ENCODE measurements around the gene EFCAB8. TPM values are rescaled to one million over a fixed set of nuclear protein-coding genes. Genes with fewer than 3 reads are reported as not detected.

The EFCAB8 gene
- total RNA-seq, 1 donor from 2014 or later, result 0.41 TPM

GRCh38 chr20:32898729-32899128 is 40.0 kb downstream of the EFCAB8 start:
- Histone ChIP-seq H3K27me3 (ENCODE audit: insufficient read depth, low read length) (no peaks in the 10 kb centered on the region), H3K9me3 (ENCODE audit: insufficient read depth, low read depth, low read length) (no peaks in the 10 kb centered on the region), H2AFZ (ENCODE audit: low read depth, low read length) (no peak overlapping the region), H4K20me1 (ENCODE audit: insufficient read depth, low read length) (no peaks in the 10 kb centered on the region), H3K36me3 (ENCODE audit: insufficient read depth, low read length) (no peaks in the 10 kb centered on the region), H3K9ac (ENCODE audit: low read length) (no peak overlapping the region), H3K4me1 (ENCODE audit: insufficient read depth, low read length) (peaks cover 3% of the 10 kb centered on the region), H3K4me2 (ENCODE audit: low read length) (no peak overlapping the region), H3K4me3 (ENCODE audit: insufficient read depth, low read depth, low read length) (no peak overlapping the region), H3K27ac (ENCODE audit: low read depth, low read length) (no peak overlapping the region), H3K79me2 (ENCODE audit: insufficient read depth, low read length) (no peaks in the 10 kb centered on the region)
- Mint-ChIP-seq H3K27me3 (ENCODE audit: low read depth, unreplicated experiment) (peaks cover 17% of the 10 kb centered on the region), H3K4me3 (ENCODE audit: unreplicated experiment) (no peak overlapping the region), H3K36me3 (ENCODE audit: low read depth, unreplicated experiment) (peaks cover 3% of the 10 kb centered on the region), H3K4me1 (ENCODE audit: low read depth, unreplicated experiment) (peaks cover 5% of the 10 kb centered on the region), H3K27ac (ENCODE audit: unreplicated experiment) (no peak overlapping the region), H3K9me3 (ENCODE audit: unreplicated experiment) (no peaks in the 10 kb centered on the region)
- TF ChIP-seq CTCF (IDR thresholded peaks at IDR 0.05; ENCODE audit: insufficient read depth, low read depth, low read length) (no peak), EZH2 (IDR thresholded peaks at IDR 0.05; ENCODE audit: insufficient read depth, low read length) (no peak)
- peak; percentile 9 for FAIRE-seq
- peak; percentile 49 for DNase-seq (ENCODE audit: low read depth)

GRCh38 chr20:32902456-32903420 is 44.0 kb downstream of the EFCAB8 start:
- H4K20me1 ChIP-seq (ENCODE audit: insufficient read depth, low read length), result no peaks in the 10 kb centered on the region
- Mint-ChIP-seq H3K27me3 (ENCODE audit: low read depth, unreplicated experiment) (peaks cover 7% of the 10 kb centered on the region), H3K27ac (ENCODE audit: unreplicated experiment) (peak overlapping the region; percentile 26), H3K9me3 (ENCODE audit: unreplicated experiment) (no peaks in the 10 kb centered on the region), H3K4me3 (ENCODE audit: unreplicated experiment) (no peak overlapping the region), H3K4me1 (ENCODE audit: low read depth, unreplicated experiment) (peaks cover 5% of the 10 kb centered on the region), H3K36me3 (ENCODE audit: low read depth, unreplicated experiment) (peaks cover 1% of the 10 kb centered on the region)
- no peaks in the 10 kb centered on the region for H3K36me3 ChIP-seq (ENCODE audit: insufficient read depth, low read length)
- H3K4me3 ChIP-seq (ENCODE audit: insufficient read depth, low read depth, low read length), result no peak overlapping the region
- no peaks in the 10 kb centered on the region for H3K27me3 ChIP-seq (ENCODE audit: insufficient read depth, low read length)
- no peaks in the 10 kb centered on the region for H3K79me2 ChIP-seq (ENCODE audit: insufficient read depth, low read length)
- no peaks in the 10 kb centered on the region for H3K9me3 ChIP-seq (ENCODE audit: insufficient read depth, low read depth, low read length)
- DNase-seq (ENCODE audit: low read depth), result peak; percentile 13
- no peak overlapping the region for H3K9ac ChIP-seq (ENCODE audit: low read length)
- H2AFZ ChIP-seq (ENCODE audit: low read depth, low read length), result peak overlapping the region; percentile 53
- no peak overlapping the region for H3K4me2 ChIP-seq (ENCODE audit: low read length)
- no peak for FAIRE-seq
- no peak overlapping the region for H3K27ac ChIP-seq (ENCODE audit: low read depth, low read length)
- TF ChIP-seq CTCF (IDR thresholded peaks at IDR 0.05; ENCODE audit: insufficient read depth, low read depth, low read length) (peak; percentile 88), EZH2 (IDR thresholded peaks at IDR 0.05; ENCODE audit: insufficient read depth, low read length) (no peak)
- H3K4me1 ChIP-seq (ENCODE audit: insufficient read depth, low read length), result peaks cover 3% of the 10 kb centered on the region

All from astrocyte (in vitro differentiated cells and primary cell).